IMR-90 (cell line): Measurements from ENCODE around the gene BCAT1.

Experiments used
- POLR2A ChIP-seq: IDR thresholded peaks from 2 replicates; pipeline ENCODE4 v1.6.1; 2012; ENCODE audit warnings: mild to moderate bottlenecking, low read depth, low read length
- TF ChIP-seq, protein P1 (sequence below): fragments of 150-350 bp; IDR thresholded peaks from 2 replicates; pipeline ENCODE4 v1.6.1; 2017; ENCODE audit warnings: mild to moderate bottlenecking, antibody characterized with exemption, low read length, low read depth

DNA sequence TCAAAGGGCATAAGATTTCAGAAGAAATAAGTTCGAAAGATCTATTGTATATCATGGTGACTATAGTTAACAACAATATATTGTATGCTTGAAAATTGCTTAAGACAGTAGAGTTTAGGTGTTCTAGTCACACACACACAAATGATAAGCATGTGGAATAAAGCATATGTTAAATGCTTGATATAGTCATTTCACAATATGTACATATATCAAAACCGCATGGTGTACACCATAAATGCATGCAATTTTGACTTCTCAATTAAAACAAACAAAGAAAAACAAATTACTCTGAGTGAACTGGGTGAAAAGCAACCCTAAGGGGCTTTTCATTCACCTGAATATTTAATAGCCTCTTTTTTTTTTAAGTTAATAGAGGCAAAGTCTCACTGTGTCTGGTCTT, 40.3 kb upstream of the BCAT1 start:
- TF ChIP-seq, protein P1, sequence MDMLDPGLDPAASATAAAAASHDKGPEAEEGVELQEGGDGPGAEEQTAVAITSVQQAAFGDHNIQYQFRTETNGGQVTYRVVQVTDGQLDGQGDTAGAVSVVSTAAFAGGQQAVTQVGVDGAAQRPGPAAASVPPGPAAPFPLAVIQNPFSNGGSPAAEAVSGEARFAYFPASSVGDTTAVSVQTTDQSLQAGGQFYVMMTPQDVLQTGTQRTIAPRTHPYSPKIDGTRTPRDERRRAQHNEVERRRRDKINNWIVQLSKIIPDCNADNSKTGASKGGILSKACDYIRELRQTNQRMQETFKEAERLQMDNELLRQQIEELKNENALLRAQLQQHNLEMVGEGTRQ = no peak
- no peak for TF ChIP-seq POLR2A
